Adrenal gland (tissue), 12 donors: ENCODE results near the gene ARHGAP19. TPM values are rescaled to one million over a fixed set of nuclear protein-coding genes. Genes with fewer than 3 reads are reported as not detected.

ENCODE experiments used
- DNase-seq, 7 donors: peaks; one replicate each; pipeline ENCODE4 v3.0.0-alpha.2; 2019 to 2020
- H3K27ac ChIP-seq, 5 donors: fragments of 200-600 bp; sonication (generic) in 4 of 5; 1 replicate in 3 of 5; 2 replicates in 2 of 5; pipeline versions ENCODE4 v1.5.1 to v1.8.0; 2016 to 2020; ENCODE audit warnings: mild to moderate bottlenecking in 1 of 5
- H3K27me3 ChIP-seq: fragments of 200-600 bp; 2 replicates; pipeline ENCODE4 v1.8.0; 2021
- H3K36me3 ChIP-seq, 2 donors: fragments of 200-600 bp; replicated peaks in 1 of 2; 1 replicate in 1 of 2; 2 replicates in 1 of 2; pipeline versions ENCODE4 v1.5.1 to v1.8.0; 2018 to 2022
- H3K4me1 ChIP-seq, 2 donors: fragments of 200-600 bp; replicated peaks in 1 of 2; 1 replicate in 1 of 2; 2 replicates in 1 of 2; pipeline versions ENCODE4 v1.5.1 to v1.8.0; 2018 to 2021
- H3K4me3 ChIP-seq, 4 donors: fragments of 200-600 bp; sonication (generic) in 3 of 4; one replicate each; pipeline ENCODE4 v1.5.1; 2016 to 2018
- H3K9me3 ChIP-seq, 3 donors: fragments of 200-600 bp; sonication (generic) in 1 of 3; replicated peaks in 1 of 3; 1 replicate in 2 of 3; 2 replicates in 1 of 3; pipeline versions ENCODE4 v1.5.1 to v1.8.0; 2016 to 2021
- CTCF ChIP-seq, 6 experiments: fragments of 450-650 bp in 4 of 6; fragments of 200-600 bp in 2 of 6; sonication (generic) in 1 of 6; IDR thresholded peaks; 1 replicate in 5 of 6; 2 replicates in 1 of 6; pipeline versions ENCODE4 v1.5.1 to v1.8.0; 2016 to 2021; ENCODE audit warnings: antibody characterized with exemption in 6 of 6, mild to moderate bottlenecking in 2 of 6, moderate library complexity in 1 of 6
- POLR2A ChIP-seq, 2 donors: fragments of 450-650 bp; IDR thresholded peaks; one replicate each; pipeline ENCODE4 v1.6.1; 2017; ENCODE audit warnings: antibody characterized with exemption in 2 of 2, mild to moderate bottlenecking in 2 of 2, moderate library complexity in 1 of 2
- WGBS, 4 donors: extraction: QIAGEN DNeasy Blood & Tissue Kit in 2 of 4; methylation state at CpG; one replicate each; pipeline versions ENCODE4 v1.1.5 to v1.1.7; 2013 to 2017; 5-methylcytosine and 5-hydroxymethylcytosine counted together
- intact Hi-C, 2 donors: fragments of 100-400 bp; cut with DNase I; formaldehyde crosslinking; loops; one replicate each; pipeline versions ENCODE4 v1.14.1 to v1.15.0; 2022 to 2023
- polyA plus RNA-seq, 3 donors: library from polyadenylated mRNA; stranded (reverse); fragments of 200-250 nt in 2 of 3; fragments of 350-450 nt in 1 of 3; fragmentation: Illumina TruSeq in 1 of 3; extraction: RNeasy Lipid Tissue Mini Kit (QIAGEN cat#74804) in 1 of 3; gene quantifications; one replicate each; pipeline ENCODE4 v1.2.3, GENCODE V29; 2013 to 2014
- total RNA-seq, 9 donors: library from RNA; depleted of rRNA in 4 of 9; stranded (reverse); fragments of >200 nt in 4 of 9; fragments of 120-200 nt in 1 of 9; fragmentation: NEBNext Ultra II Directional in 1 of 9; extraction: Animal tissue kit (Norgen Biotek cat#: 25700) in 1 of 9; gene quantifications; one replicate each; pipeline versions ENCODE4 v1.1.0 to v1.2.4, GENCODE V29; 2013 to 2023
- donor health status: healthy with polysubstance abuse.
- donor health status: Bipolar disorder and iron deficiency.
- donor health status: DM: yes; HTN: yes; CAD: no.
- donor health status: DM: no; HTN: no; CAD: no.
- donor health status: DM: no; HTN: no; CAD: no.
- donor health status: DM: yes; HTN: yes; CAD: no.

Gene ARHGAP19
- total and polyA plus RNA-seq, 12 donors, result 1.7 to 15.0 (median 6.8) TPM

GRCh38 chr10:97256356-97256755 lies 36.1 kb downstream of the ARHGAP19 start:
- H3K27ac ChIP-seq, result peak overlapping the region in 3 of 5 donors; percentile 32 to 38 (median 32)
- TF ChIP-seq POLR2A (IDR thresholded peaks at IDR 0.05) (no peak), CTCF (IDR thresholded peaks at IDR 0.05) (no peak)
- H3K9me3 ChIP-seq, result no peaks in the 10 kb centered on the region
- no peaks in the 10 kb centered on the region for H3K27me3 ChIP-seq
- no peaks in the 10 kb centered on the region for H3K36me3 ChIP-seq
- 17 to 24% (median 21%) methylated on average over 1 of the region's 1 CpG for WGBS, 4 donors
- H3K4me3 ChIP-seq, result no peak overlapping the region
- peaks cover 0 to 12% of the 10 kb centered on the region in 2 donors for H3K4me1 ChIP-seq
- intact Hi-C loops, result no loop called here
- DNase-seq, result no peak

GRCh38 chr10:97255512-97256293 lies 36.7 kb downstream of the ARHGAP19 start:
- Histone ChIP-seq H3K27ac (peak overlapping the region in 3 of 5 donors; percentile 32 to 38 (median 32)), H3K9me3 (no peaks in the 10 kb centered on the region), H3K4me3 (no peak overlapping the region), H3K36me3 (no peaks in the 10 kb centered on the region), H3K4me1 (peaks cover 0 to 12% of the 10 kb centered on the region in 2 donors), H3K27me3 (no peaks in the 10 kb centered on the region)
- DNase-seq, result no peak
- whole genome bisulfite sequencing, 4 donors, result 47 to 53% (median 52%) methylated on average over 5 of the region's 5 CpGs
- intact Hi-C loops, result no loop called here
- no peak for TF ChIP-seq CTCF (IDR thresholded peaks at IDR 0.05)
- no peak for TF ChIP-seq POLR2A (IDR thresholded peaks at IDR 0.05)

- H3K27me3 ChIP-seq, result no peaks in the 10 kb centered on the region
- WGBS, 4 donors, result 89 to 98% (median 95%) methylated on average over 3 of the region's 3 CpGs
- DNase-seq, result no peak
- no peak for TF ChIP-seq POLR2A (IDR thresholded peaks at IDR 0.05)
- TF ChIP-seq CTCF (IDR thresholded peaks at IDR 0.05), result no peak
- H3K27ac ChIP-seq, result no peak overlapping the region
- no peak overlapping the region for H3K4me3 ChIP-seq
- intact Hi-C loops, result no loop called here
- no peaks in the 10 kb centered on the region for H3K36me3 ChIP-seq
- H3K9me3 ChIP-seq, result no peaks in the 10 kb centered on the region
- H3K4me1 ChIP-seq, result peaks cover 0 to 12% of the 10 kb centered on the region in 2 donors
These were observed 37.7 kb downstream of the ARHGAP19 start for GRCh38 chr10:97254694-97255093.

- WGBS, 4 donors, result 96 to 100% (median 97%) methylated on average over 1 of the region's 1 CpG
- Histone ChIP-seq H3K4me1 (peaks cover 0 to 5% of the 10 kb centered on the region in 2 donors), H3K36me3 (no peaks in the 10 kb centered on the region), H3K27me3 (no peaks in the 10 kb centered on the region), H3K9me3 (no peaks in the 10 kb centered on the region), H3K4me3 (no peak overlapping the region), H3K27ac (no peak overlapping the region)
- intact Hi-C loops, result no loop called here
- no peak for DNase-seq
- TF ChIP-seq CTCF (IDR thresholded peaks at IDR 0.05) (no peak), POLR2A (IDR thresholded peaks at IDR 0.05) (no peak)
These were observed 41.5 kb downstream of the ARHGAP19 start for GRCh38 chr10:97250952-97251351.
